GM19463 (cell line): ENCODE results near the gene MAN1A2.
A peak's percentile ranks its signal among the peaks of the same experiment; 100 is the strongest.

Experiments used
- ATAC-seq: cut with Tn5 transposase; IDR thresholded peaks from one replicate; pipeline ENCODE4 v1.9.1; 2021; ENCODE audit warnings: mild to moderate bottlenecking, moderate library complexity; ENCODE audit not compliant: unreplicated experiment

MAN1A2 gene

GRCh38 chr1:117359561-117360289 lies 7.5 kb upstream of the MAN1A2 start:
- ATAC-seq = no peak

GRCh38 chr1:117362986-117363385 lies 4.3 kb upstream of the MAN1A2 start:
- no peak for ATAC-seq

DNA sequence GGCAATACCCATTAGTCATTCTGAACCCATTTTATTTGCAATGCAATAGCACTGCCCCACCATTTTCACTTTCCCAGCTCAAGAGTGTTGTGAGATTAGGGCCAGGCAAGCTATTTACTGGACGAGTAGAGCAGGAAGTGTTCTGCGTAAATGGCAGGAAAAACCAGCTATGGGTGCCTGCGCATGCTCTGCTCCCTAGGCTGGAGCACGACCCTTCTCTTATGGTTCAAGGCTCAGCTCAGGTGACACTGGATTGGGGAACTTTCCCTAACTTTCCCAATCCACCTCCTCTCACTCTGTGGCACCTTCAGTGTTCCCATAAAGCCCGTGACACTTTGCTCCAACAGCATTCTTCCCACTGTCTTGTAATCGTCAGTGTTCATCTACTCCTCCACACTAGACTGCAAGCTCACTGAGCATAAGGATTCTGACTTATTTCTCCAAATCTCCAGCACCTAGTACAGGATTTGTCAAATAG lies 3.6 kb upstream of the MAN1A2 start:
- no peak for ATAC-seq

- no peak for ATAC-seq
Measured at GRCh38 chr1:117364240-117364639, 3.0 kb upstream of the MAN1A2 start.

GRCh38 chr1:117365350-117366176 lies 1.7 kb upstream of the MAN1A2 start:
- ATAC-seq = no peak

GRCh38 chr1:117366177-117367045 lies 838 bp upstream of the MAN1A2 start:
- peak; percentile 35 for ATAC-seq

DNA sequence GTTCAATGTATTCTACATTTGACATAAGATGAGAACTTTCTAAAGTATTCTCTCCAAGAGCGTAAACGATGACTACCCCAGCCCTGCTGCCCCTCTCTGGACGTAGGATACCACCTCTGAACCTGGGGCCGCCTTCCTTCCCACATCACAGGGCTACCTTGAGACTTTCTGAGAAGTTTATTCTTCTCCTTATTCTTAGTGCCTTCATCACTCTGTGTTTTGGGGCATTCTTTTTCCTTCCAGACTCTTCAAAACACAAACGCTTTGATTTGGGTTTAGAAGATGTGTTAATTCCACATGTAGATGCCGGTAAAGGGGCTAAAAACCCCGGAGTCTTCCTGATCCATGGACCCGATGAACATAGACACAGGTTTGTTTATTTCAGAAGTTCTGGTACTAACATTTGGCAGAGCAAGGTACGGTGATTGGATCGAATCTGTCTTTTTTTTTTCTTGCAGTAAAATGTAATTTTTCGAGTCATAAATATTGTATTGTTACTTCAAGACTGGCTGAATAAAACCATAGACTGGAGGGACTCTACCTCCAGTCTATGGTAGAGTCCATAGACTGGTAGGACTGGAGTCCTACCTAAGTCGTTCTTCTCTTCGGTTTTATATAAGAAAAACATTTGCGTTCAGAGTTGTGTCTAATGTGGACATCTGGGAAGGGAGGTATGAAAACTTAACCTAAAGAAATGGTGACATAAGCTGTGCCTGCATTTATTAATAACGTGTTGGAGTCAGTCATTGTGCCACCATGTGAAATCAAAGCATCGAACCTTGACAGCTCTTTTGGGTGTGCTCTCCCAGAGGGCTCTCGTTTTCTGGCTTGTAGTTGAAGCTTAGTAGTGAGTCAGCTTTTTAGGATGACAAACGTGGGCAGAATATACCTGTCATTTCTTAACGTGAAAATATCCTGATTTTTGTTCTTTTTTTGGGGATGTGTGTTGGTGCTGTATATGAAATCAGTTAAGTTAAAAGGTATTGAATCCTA lies 1.2 kb downstream of the MAN1A2 start:
- ATAC-seq = peak; percentile 15

- no peak for ATAC-seq
Measured at GRCh38 chr1:117370071-117370470, 2.8 kb downstream of the MAN1A2 start.

DNA sequence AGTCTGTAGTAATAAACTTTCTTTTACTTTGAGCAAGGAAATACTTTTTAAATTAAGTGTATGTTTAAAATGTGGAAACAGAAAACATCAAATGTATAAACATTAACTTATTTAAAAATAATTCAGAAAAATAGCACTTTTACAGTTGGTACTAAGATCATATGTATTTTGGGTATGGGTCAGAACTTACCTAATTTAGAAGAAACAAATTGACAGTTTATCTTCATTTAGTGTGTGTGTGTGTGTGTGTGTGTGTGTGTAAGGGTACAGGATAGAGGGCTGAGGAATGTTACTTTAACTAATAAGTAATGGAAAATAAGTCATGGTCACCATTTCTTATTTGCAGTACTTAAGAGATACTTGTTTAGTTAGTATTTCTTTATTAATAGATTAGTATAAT lies 3.3 kb downstream of the MAN1A2 start:
- ATAC-seq = no peak

GRCh38 chr1:117371441-117372151 lies 4.3 kb downstream of the MAN1A2 start:
- no peak for ATAC-seq

DNA sequence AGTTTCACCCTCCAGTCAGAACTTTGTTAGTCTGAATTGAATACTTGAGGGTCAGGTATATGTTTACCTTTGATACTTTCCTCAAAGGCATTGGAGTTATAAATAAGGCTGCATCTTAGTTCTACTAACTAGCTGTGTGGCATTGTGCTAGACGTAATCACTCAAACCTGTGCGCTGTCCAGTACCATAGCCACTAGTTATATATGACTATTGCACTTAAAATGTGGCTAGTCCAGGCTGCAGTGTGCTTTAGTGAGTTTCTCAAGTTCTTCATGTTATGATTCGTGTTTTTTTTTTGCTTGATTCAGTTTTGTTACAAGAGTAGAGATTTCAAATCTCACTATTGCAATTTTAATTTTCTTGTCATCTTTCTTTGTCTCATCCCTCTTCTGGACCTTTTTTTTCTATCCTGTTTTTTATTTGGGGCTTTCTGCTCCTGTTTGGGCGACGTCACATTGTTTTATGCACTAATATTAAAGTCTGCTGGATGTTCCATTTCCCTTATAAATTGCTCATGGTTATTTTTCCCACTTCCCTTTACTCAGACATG lies 5.7 kb downstream of the MAN1A2 start:
- no peak for ATAC-seq

DNA sequence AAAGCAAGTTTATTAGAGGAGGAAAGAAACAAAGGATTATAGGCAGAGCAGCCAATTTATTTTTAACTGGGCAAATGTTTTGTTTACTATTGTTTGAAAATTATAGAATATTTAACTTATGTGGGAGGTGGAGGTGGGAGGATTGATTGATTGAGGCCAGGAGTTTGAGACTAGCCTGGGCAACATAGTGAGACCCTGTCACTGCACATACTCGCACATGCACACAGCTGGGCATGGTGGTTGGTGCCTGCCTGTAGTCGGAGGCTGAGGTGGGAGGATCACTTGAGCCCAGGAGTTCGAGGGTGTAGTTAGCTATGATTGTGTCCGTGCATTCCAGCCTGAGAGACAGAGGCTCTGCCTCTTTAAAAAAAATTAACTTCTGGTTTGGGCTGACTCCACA lies 6.7 kb downstream of the MAN1A2 start:
- no peak for ATAC-seq

DNA sequence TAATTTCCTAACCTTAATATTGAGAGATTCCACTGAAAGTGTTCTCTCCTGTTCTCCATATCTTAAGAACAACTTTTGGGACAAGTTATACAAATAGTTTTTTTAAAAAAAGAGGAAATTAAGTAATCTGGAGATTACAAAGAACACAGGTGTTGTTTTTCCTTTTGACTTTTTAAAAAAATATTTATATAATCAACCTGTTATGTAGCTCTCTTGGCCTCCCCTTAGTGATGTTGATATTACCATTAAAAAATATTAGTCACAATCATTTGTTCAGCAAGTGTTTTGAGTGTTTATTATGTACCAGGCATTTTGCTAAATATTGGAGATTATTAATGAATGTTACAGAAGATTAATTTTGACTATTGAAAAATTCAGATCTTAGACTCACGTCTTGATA lies 8.1 kb downstream of the MAN1A2 start:
- no peak for ATAC-seq

DNA sequence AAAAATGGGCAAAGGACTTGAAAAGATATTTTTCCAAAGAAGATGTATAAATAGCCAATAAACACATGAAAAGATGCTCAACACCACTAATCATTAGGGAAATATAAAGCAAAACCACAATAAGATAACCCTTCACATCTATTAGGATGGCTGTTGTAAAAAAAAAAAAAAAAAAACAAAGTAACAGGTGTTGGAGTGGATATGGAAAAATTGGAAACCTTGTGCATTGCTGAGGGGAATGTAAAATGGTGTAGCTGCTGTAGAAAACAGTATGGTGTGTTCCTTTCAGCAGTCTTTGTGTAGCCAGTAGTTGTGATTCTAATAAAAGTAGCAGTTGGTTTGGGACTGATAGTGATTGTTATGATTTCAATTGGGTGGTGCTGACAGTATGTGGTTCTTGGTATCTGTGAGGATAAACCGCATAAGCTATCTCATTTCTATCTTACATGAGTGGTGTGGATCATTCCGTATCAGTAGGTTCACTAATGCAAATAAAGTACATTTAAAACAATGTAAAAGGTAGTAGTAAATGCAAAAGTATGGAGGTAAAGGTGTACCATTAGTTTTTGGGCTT lies 19.9 kb downstream of the MAN1A2 start:
- ATAC-seq = no peak

GRCh38 chr1:117388328-117388727 lies 21.1 kb downstream of the MAN1A2 start:
- ATAC-seq = no peak

- ATAC-seq = no peak
Measured at GRCh38 chr1:117389284-117389683, 22.0 kb downstream of the MAN1A2 start.

- no peak for ATAC-seq
Measured at GRCh38 chr1:117389779-117390178, 22.5 kb downstream of the MAN1A2 start.

DNA sequence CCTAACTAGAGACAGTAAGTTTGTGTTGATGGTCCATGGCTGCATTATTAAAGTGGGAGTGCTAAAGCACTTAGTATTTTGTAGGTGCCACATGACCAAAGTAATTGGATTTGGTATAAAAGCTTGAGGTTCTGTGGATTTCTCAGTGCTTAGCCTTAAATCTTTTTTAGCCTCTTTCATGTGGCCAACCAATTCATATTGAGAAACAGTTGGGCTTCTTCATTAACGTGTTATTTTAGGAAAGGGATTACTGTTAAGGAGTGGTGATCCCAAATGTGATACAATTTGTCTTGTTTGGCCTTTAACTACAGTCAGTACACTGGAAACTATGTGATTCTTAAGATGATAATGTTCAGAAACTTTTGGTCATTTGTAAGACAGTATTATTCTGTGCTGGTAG lies 25.5 kb downstream of the MAN1A2 start:
- ATAC-seq = no peak

DNA sequence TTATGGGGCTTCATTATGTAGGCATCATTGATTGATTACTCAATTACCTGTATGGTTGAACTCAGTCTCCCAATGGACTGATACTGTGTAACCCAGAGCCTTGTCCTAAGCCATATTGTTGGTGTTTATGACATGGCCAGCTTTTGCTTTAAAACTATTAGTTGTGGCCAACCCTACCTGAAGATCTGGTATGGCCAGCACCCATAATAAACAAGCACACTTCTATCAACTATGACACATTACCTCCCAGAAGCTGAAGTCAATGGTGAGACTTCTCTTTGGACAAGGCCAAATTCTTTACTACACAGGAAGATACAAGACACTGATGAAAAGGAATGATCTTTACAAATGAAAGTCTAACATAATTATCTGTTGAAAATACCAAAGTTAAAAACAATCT lies 28.8 kb downstream of the MAN1A2 start:
- ATAC-seq = no peak
